Gastroesophageal sphincter (tissue), 3 donors: ENCODE data around the gene METTL24.

ENCODE experiments used
- CTCF ChIP-seq, 4 experiments: fragments of 200-600 bp in 2 of 4; fragments of 450-650 bp in 2 of 4; sonication (generic) in 1 of 4; IDR thresholded peaks; one replicate each; pipeline ENCODE4 v1.5.1; 2017 to 2019; ENCODE audit warnings: antibody characterized with exemption in 4 of 4, mild to moderate bottlenecking in 2 of 4, moderate library complexity in 2 of 4
- EP300 ChIP-seq: sonication (generic); formaldehyde crosslinking; IDR thresholded peaks from one replicate; pipeline ENCODE4 v1.6.1; 2017; ENCODE audit warnings: antibody characterized with exemption, mild to moderate bottlenecking
- POLR2A ChIP-seq, 2 donors: fragments of 450-650 bp; IDR thresholded peaks; one replicate each; pipeline ENCODE4 v1.6.1; 2017; ENCODE audit warnings: antibody characterized with exemption in 2 of 2, mild to moderate bottlenecking in 2 of 2, moderate library complexity in 1 of 2
- POLR2AphosphoS5 ChIP-seq: sonication (generic); formaldehyde crosslinking; IDR thresholded peaks from one replicate; pipeline ENCODE4 v1.6.1; 2017; ENCODE audit warnings: antibody characterized with exemption

GRCh38 chr6:110369066-110369465 is 10.9 kb upstream of the METTL24 start:
- TF ChIP-seq CTCF (IDR thresholded peaks at IDR 0.05), result no peak
- no peak for TF ChIP-seq POLR2A (IDR thresholded peaks at IDR 0.05)
- TF ChIP-seq POLR2AphosphoS5, result no peak
- TF ChIP-seq EP300, result no peak
